Measurements from ENCODE around the gene OR8B8.
"Not testable (repeated sequence)": the region's sequence is repeated elsewhere in the genome, so short reads cannot be mapped to it uniquely, and the experiment has no call there.

Gene OR8B8

DNA sequence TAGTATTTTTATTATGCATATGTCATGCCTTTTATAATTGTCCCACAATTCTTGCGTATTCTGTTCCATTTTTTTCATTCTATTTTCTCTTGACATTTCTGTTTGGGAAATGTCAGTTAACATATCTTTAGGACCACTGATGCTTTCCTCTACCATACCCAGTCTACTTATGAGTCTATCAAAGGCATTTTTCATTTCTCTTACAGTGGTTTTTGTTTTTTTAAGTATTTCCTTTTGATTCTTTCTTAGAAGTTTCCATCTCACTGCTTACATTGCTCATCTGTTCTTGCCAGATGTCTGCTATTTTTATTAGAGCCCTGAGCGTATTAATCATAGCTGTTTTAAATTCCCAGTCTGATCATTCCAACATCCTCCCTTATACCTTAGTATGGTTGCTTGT is 29.3 kb upstream of the OR8B8 start:
- no peak overlapping the region for H3K27ac ChIP-seq
- no peak for TF ChIP-seq POLR2AphosphoS5 (IDR thresholded peaks at IDR 0.05; ENCODE audit: borderline replicate concordance, low read depth, low read length)
- TF ChIP-seq FOXP2 (optimal IDR thresholded peaks at IDR 0.05; ENCODE audit: control extremely low read depth, extremely low read length, insufficient read depth), result no peak
- TF ChIP-seq EZH2 (IDR thresholded peaks at IDR 0.05), result no peak

DNA sequence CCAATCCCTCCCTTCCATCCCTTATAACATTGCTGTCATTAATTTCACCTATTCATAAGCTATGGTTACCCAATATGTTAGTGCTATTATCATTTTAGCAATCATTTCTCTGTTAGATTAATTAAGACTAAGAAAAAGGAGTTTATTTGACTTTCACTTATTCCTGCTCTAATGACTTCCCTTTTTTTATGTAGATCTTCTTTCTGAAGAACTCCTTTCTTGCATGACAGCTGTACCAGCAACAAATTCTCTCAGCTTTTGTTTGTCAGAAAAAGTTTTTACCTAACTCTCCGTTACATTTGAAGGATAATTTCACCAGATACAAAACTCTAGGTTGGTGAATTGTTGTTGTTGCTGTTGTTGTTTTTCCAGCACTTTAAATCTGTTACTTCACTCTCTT is 28.6 kb upstream of the OR8B8 start:
- H3K9ac ChIP-seq (ENCODE audit: insufficient read length), result no peak overlapping the region
- no peak overlapping the region for H3K4me3 ChIP-seq
- H3K27ac ChIP-seq, result no peak overlapping the region
- DNase-seq (ENCODE audit: low read depth, low spot score), result no peak
- H3K36me3 ChIP-seq (ENCODE audit: insufficient read depth, low read length), result no peaks in the 10 kb centered on the region
- TF ChIP-seq EZH2 (IDR thresholded peaks at IDR 0.05) (no peak), FOXP2 (optimal IDR thresholded peaks at IDR 0.05; ENCODE audit: control extremely low read depth, extremely low read length, insufficient read depth) (no peak), POLR2AphosphoS5 (IDR thresholded peaks at IDR 0.05; ENCODE audit: borderline replicate concordance, low read depth, low read length) (no peak)
- H3K9me3 ChIP-seq (ENCODE audit: low read depth, low read length), result no peaks in the 10 kb centered on the region

More for the DNA sequence above, 29.3 kb upstream of the OR8B8 start:
- no peak for DNase-seq (ENCODE audit: low read depth, low spot score)
- H3K9ac ChIP-seq (ENCODE audit: insufficient read length), result no peak overlapping the region
- no peaks in the 10 kb centered on the region for H3K9me3 ChIP-seq (ENCODE audit: low read depth, low read length)
- H3K36me3 ChIP-seq (ENCODE audit: insufficient read depth, low read length), result no peaks in the 10 kb centered on the region
- no peak overlapping the region for H3K4me3 ChIP-seq

DNA sequence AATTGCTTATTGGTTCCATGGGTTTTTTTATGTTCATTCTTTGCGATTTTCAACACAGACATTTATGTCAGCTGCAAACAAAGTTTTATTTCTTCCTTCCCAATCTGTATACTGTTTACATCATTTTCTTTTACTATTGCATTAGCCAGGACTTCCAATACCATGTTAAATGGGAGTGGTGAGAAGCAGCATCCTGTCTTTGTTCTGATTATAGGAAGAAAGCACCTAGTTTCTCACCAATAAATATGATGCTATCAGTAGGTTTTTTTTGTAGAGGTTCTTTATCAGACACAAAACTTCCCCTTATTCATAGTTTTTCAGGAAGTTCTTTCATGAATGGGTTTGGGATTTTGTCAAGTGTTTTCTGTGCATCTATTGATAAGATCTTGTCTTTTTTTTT is 28.0 kb upstream of the OR8B8 start:
- TF ChIP-seq FOXP2 (optimal IDR thresholded peaks at IDR 0.05; ENCODE audit: control extremely low read depth, extremely low read length, insufficient read depth) (no peak), POLR2AphosphoS5 (IDR thresholded peaks at IDR 0.05; ENCODE audit: borderline replicate concordance, low read depth, low read length) (no peak), EZH2 (IDR thresholded peaks at IDR 0.05) (no peak)
- no peak overlapping the region for H3K27ac ChIP-seq
- no peaks in the 10 kb centered on the region for H3K9me3 ChIP-seq (ENCODE audit: low read depth, low read length)
- DNase-seq (ENCODE audit: low read depth, low spot score), result no peak
- H3K36me3 ChIP-seq (ENCODE audit: insufficient read depth, low read length), result no peaks in the 10 kb centered on the region
- H3K9ac ChIP-seq (ENCODE audit: insufficient read length), result no peak overlapping the region
- no peak overlapping the region for H3K4me3 ChIP-seq

DNA sequence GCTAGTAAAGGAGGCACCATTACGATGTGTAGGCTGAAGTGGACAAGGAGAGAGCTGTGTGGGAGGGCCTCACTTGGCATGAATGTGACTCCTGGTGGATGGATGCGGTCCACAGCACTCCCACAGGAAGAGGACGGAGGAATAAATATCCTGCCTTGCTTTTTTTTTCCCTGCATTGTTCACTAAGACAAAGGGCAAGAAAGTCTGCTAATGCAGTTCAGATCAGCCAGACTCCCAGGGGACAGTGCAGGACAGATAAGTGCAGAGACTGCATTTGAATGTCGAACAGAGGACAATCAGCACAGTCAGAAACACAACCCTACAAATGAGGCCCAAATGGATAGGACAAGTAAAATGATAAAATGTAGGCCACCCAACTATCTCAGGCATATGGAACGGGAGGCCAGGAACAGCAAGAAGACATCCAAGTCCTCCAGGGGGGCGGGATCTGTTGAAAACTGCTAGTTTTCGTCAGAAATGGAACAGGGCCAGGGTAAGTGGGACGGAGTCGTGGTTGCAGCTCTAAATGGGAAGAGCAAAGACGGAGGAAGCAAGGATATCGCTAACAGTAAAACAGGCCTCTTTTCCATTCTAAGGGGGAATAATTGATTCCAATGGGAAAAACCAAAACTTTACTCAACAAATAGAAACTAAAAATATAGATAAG is 25.2 kb upstream of the OR8B8 start:
- Histone ChIP-seq H3K27ac (no peak overlapping the region), H3K36me3 (ENCODE audit: insufficient read depth, low read length) (no peaks in the 10 kb centered on the region), H3K4me3 (no peak overlapping the region), H3K9ac (ENCODE audit: insufficient read length) (no peak overlapping the region), H3K9me3 (ENCODE audit: low read depth, low read length) (no peaks in the 10 kb centered on the region)
- no peak for DNase-seq (ENCODE audit: low read depth, low spot score)
- no peak for TF ChIP-seq POLR2AphosphoS5 (IDR thresholded peaks at IDR 0.05; ENCODE audit: borderline replicate concordance, low read depth, low read length)

DNA sequence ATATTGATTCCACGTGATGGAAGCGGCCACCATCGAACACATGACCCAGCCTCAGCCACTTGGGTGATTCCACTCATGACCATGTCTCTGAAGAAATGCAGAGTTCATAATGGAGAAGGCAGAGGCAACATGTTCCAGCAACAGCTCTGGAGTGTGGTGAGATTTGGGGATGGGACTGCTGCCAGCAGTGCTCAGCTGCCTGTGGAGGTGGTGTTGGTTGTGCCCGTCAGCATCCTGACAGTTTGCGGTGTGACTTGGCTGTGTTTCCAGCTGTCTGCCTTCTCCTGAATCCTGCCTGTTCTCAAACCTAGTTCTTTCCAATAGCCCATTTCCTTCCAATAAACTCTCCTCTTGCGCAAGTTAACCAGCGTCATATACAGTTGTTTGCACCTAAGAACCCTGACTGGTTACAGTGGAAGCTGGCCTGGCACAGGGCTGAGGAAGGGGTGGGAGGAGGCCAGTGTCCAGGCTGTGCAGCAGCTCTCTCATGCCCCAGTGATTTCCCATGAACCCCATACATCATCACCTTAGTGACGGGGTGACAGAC is 22.0 kb upstream of the OR8B8 start:
- no peak for DNase-seq (ENCODE audit: low read depth, low spot score)
- H3K9ac ChIP-seq (ENCODE audit: insufficient read length), result no peak overlapping the region

DNA sequence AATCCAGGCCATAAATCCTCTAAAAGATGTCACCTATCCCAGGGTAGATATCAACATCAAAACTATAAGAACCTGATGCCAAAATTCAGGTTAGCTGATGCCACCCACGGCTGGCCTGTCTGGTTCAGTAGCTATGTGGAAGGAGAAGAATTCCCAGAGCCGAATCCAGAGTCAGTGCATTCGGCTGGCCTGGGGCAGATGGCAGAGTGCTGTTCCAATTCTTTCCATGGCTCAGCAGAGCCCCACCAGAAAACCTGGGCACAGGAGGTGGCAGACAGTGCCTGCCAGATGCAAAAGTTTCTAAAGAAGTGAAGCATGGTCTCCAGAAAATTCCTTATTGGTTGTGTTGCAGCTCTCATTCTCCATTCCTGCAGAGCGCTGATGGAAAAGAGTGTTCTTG is 19.9 kb upstream of the OR8B8 start:
- H3K9me3 ChIP-seq (ENCODE audit: low read depth, low read length), result no peaks in the 10 kb centered on the region
- no peak for DNase-seq (ENCODE audit: low read depth, low spot score)
- TF ChIP-seq EZH2 (IDR thresholded peaks at IDR 0.05), result no peak
- no peak for TF ChIP-seq FOXP2 (optimal IDR thresholded peaks at IDR 0.05; ENCODE audit: control extremely low read depth, extremely low read length, insufficient read depth)
- no peak for TF ChIP-seq POLR2AphosphoS5 (IDR thresholded peaks at IDR 0.05; ENCODE audit: borderline replicate concordance, low read depth, low read length)

More for the DNA sequence above, 22.0 kb upstream of the OR8B8 start:
- TF ChIP-seq POLR2AphosphoS5 (IDR thresholded peaks at IDR 0.05; ENCODE audit: borderline replicate concordance, low read depth, low read length), result no peak
- TF ChIP-seq EZH2 (IDR thresholded peaks at IDR 0.05), result no peak
- TF ChIP-seq FOXP2 (optimal IDR thresholded peaks at IDR 0.05; ENCODE audit: control extremely low read depth, extremely low read length, insufficient read depth), result no peak
- H3K36me3 ChIP-seq (ENCODE audit: insufficient read depth, low read length), result no peaks in the 10 kb centered on the region
- H3K27ac ChIP-seq, result no peak overlapping the region
- H3K4me3 ChIP-seq, result no peak overlapping the region
- no peaks in the 10 kb centered on the region for H3K9me3 ChIP-seq (ENCODE audit: low read depth, low read length)

DNA sequence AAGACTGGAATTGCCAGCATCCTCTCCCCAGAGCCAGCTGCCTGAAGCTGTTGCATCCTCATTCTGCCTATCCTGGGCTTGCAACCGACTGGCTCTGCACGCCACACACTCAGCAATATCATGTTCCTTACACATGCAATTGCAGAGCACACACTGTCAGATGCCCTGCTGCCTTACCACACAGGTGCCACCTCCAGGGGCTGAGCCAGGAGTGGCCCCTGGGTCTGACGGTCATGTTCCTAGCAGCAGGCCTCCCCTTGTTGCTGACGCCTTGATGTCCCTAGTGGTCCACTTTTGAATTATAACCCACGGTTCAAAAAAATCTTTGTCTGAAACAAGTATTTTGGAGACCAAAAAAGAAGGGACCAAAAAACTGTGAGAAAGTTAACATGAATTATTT is 18.5 kb upstream of the OR8B8 start:
- TF ChIP-seq POLR2AphosphoS5 (IDR thresholded peaks at IDR 0.05; ENCODE audit: borderline replicate concordance, low read depth, low read length) (no peak), EZH2 (IDR thresholded peaks at IDR 0.05) (no peak), FOXP2 (optimal IDR thresholded peaks at IDR 0.05; ENCODE audit: control extremely low read depth, extremely low read length, insufficient read depth) (no peak)
- H3K9ac ChIP-seq (ENCODE audit: insufficient read length), result no peak overlapping the region
- H3K9me3 ChIP-seq (ENCODE audit: low read depth, low read length), result no peaks in the 10 kb centered on the region
- no peak for DNase-seq (ENCODE audit: low read depth, low spot score)
- no peaks in the 10 kb centered on the region for H3K36me3 ChIP-seq (ENCODE audit: insufficient read depth, low read length)
- H3K4me3 ChIP-seq, result no peak overlapping the region
- H3K27ac ChIP-seq, result no peak overlapping the region

More for the DNA sequence above, 19.9 kb upstream of the OR8B8 start:
- no peak overlapping the region for H3K9ac ChIP-seq (ENCODE audit: insufficient read length)
- no peak overlapping the region for H3K4me3 ChIP-seq
- no peaks in the 10 kb centered on the region for H3K36me3 ChIP-seq (ENCODE audit: insufficient read depth, low read length)
- no peak overlapping the region for H3K27ac ChIP-seq

DNA sequence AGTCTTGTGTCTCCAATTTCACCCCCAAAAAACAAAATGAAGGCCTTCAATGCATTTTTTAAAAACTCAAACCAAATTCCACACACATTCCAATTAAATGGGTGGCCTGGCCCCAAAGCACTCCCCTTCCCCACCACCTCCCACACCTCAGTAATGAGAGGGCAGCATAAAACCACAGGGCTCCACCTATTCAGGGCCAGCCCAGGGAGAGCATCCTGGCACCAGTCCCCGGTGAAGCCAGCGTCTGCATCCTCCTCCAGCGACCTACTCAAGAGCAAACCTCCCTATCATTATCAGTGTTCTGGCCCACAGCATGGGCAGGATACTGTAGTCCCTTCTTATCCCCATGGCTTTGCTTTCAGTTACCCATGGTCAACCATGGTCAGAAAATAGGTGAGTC is 17.8 kb upstream of the OR8B8 start:
- Histone ChIP-seq H3K4me3 (no peak overlapping the region), H3K27ac (no peak overlapping the region), H3K9me3 (ENCODE audit: low read depth, low read length) (no peaks in the 10 kb centered on the region), H3K36me3 (ENCODE audit: insufficient read depth, low read length) (no peaks in the 10 kb centered on the region), H3K9ac (ENCODE audit: insufficient read length) (no peak overlapping the region)
- TF ChIP-seq EZH2 (IDR thresholded peaks at IDR 0.05) (no peak), POLR2AphosphoS5 (IDR thresholded peaks at IDR 0.05; ENCODE audit: borderline replicate concordance, low read depth, low read length) (no peak), FOXP2 (optimal IDR thresholded peaks at IDR 0.05; ENCODE audit: control extremely low read depth, extremely low read length, insufficient read depth) (no peak)
- DNase-seq (ENCODE audit: low read depth, low spot score), result no peak

DNA sequence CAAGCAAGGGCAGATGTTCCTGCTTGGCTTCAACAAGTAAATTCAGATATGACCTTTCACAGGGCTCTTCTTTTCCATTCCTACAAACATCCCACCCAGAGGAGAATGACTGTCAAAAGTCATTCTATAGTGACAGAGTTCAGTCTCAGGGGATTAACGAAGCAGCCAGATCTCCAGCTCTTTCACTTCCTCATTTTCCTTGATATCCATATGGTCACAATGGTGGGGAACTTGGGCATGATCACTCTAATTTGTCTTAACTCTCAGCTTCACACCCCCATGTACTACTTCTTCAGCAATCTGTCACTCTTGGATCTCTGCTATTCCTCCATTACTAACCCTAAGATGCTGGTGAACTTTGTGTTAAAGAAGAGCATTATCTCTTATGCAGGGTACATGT is 15.0 kb upstream of the OR8B8 start:
- DNase-seq (ENCODE audit: low read depth, low spot score), result no peak
- Histone ChIP-seq H3K36me3 (ENCODE audit: insufficient read depth, low read length) (no peaks in the 10 kb centered on the region), H3K4me3 (no peak overlapping the region), H3K9ac (ENCODE audit: insufficient read length) (no peak overlapping the region), H3K27ac (no peak overlapping the region), H3K9me3 (ENCODE audit: low read depth, low read length) (no peaks in the 10 kb centered on the region)
- TF ChIP-seq POLR2AphosphoS5 (IDR thresholded peaks at IDR 0.05; ENCODE audit: borderline replicate concordance, low read depth, low read length) (no peak), EZH2 (IDR thresholded peaks at IDR 0.05) (no peak), FOXP2 (optimal IDR thresholded peaks at IDR 0.05; ENCODE audit: control extremely low read depth, extremely low read length, insufficient read depth) (no peak)

DNA sequence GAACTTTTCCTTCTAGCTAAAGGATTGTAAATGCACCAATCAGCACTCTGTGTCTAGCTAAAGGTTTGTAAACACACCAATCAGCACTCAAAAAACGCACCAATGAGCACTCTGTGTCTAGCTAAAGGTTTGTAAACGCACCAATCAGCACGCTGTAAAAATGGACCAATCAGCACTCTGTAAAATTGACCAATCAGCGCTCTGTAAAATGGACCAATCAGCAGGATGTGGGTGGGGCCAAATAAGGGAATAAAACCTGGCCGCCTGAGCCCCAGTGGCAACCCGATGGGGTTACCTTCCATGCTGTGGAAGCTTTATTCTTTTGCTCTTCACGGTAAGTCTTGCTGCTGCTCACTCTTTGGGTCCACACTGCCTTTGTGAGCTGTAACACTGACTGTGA is 13.9 kb upstream of the OR8B8 start:
- H3K9ac ChIP-seq (ENCODE audit: insufficient read length); H3K27ac ChIP-seq; H3K9me3 ChIP-seq (ENCODE audit: low read depth, low read length); DNase-seq (ENCODE audit: low read depth, low spot score); H3K4me3 ChIP-seq; H3K36me3 ChIP-seq (ENCODE audit: insufficient read depth, low read length): not testable (repeated sequence)

Data from SK-N-MC (cell line).